Psoas muscle (tissue), 8 donors: ENCODE results near the gene NAPG. TPM values are rescaled to one million over a fixed set of nuclear protein-coding genes. Genes with fewer than 3 reads are reported as not detected.
"Not testable (repeated sequence)": the region's sequence is repeated elsewhere in the genome, so short reads cannot be mapped to it uniquely, and the experiment has no call there.

Experiments
- ATAC-seq, 4 donors: fragments of 200-7000 bp; cut with Tn5 transposase; one replicate each; pipeline ENCODE4 v1.9.1; 2020; ENCODE audit warnings: moderate library complexity in 3 of 4, mild to moderate bottlenecking in 2 of 4
- DNase-seq, 2 donors: peaks; one replicate each; pipeline ENCODE4 v3.0.0-alpha.2; 2020
- H3K27ac ChIP-seq: fragments of 200-600 bp; one replicate; pipeline ENCODE4 v1.8.0; 2022
- H3K27me3 ChIP-seq, 3 donors: fragments of 200-600 bp in 1 of 3; one replicate each; pipeline versions ENCODE4 v1.6.1 to v1.8.0; 2013 to 2022; ENCODE audit warnings: low read length in 2 of 3, mild to moderate bottlenecking in 2 of 3, moderate library complexity in 1 of 3; ENCODE audit not compliant: insufficient read depth in 3 of 3
- H3K36me3 ChIP-seq, 2 donors: fragments of 200-600 bp in 1 of 2; one replicate each; pipeline versions ENCODE4 v1.6.1 to v1.8.0; 2013 to 2022; ENCODE audit warnings: low read depth in 1 of 2, mild to moderate bottlenecking in 1 of 2, moderate library complexity in 1 of 2; ENCODE audit not compliant: insufficient read depth in 1 of 2
- H3K4me1 ChIP-seq: fragments of 200-600 bp; one replicate; pipeline ENCODE4 v1.8.0; 2022
- H3K4me3 ChIP-seq: fragments of 200-600 bp; one replicate; pipeline ENCODE4 v1.8.0; 2022; ENCODE audit warnings: mild to moderate bottlenecking
- H3K9me3 ChIP-seq: fragments of 200-600 bp; one replicate; pipeline ENCODE4 v1.8.0; 2022
- CTCF ChIP-seq: fragments of 200-600 bp; IDR thresholded peaks from one replicate; pipeline ENCODE4 v1.8.0; 2022; ENCODE audit warnings: antibody characterized with exemption
- WGBS, 3 donors: extraction: QIAGEN DNeasy Blood & Tissue Kit; methylation state at CpG; one replicate each; pipeline versions ENCODE4 v1.1.6 to v1.1.7; 2013; 5-methylcytosine and 5-hydroxymethylcytosine counted together
- intact Hi-C, 2 donors: fragments of 100-400 bp; cut with DNase I; formaldehyde crosslinking; loops; one replicate each; pipeline versions ENCODE4 v1.11.0 to v1.14.2; 2022
- polyA plus RNA-seq, 3 donors: library from polyadenylated mRNA; stranded (reverse); fragments of 200-250 nt; gene quantifications; one replicate each; pipeline ENCODE4 v1.2.3, GENCODE V29; 2013
- total RNA-seq, 4 donors: library from RNA; stranded (reverse); fragmentation: NEBNext Ultra II Directional in 2 of 4; extraction: Animal tissue kit (Norgen Biotek cat#: 25700) in 2 of 4; gene quantifications; one replicate each; pipeline versions ENCODE4 v1.2.1 to v1.2.4, GENCODE V29; 2021 to 2023
- donor health status: healthy with polysubstance abuse.
- donor health status: DM: no; HTN: no; CAD: no; lungs with moderate emphysema.
- donor health status: Bipolar disorder and iron deficiency.
- donor health status: healthy.
- donor health status: DM: yes; HTN: yes; CAD: no.
- donor health status: DM: no; HTN: no; CAD: no.
- donor health status: DM: no; HTN: no; CAD: no.
- donor health status: DM: yes; HTN: yes; CAD: no.

Gene NAPG
- total and polyA plus RNA-seq, 7 donors, result 10.7 to 38.7 (median 22.1) TPM

- no peaks in the 10 kb centered on the region for H3K36me3 ChIP-seq
- no peaks in the 10 kb centered on the region for H3K4me1 ChIP-seq
- TF ChIP-seq CTCF, result no peak
- H3K4me3 ChIP-seq, result no peak overlapping the region
- ATAC-seq, result no peak
- H3K9me3 ChIP-seq, result no peaks in the 10 kb centered on the region
- no peak for DNase-seq
- intact Hi-C loops, result no loop called here
- no peak overlapping the region for H3K27ac ChIP-seq
- no peaks in the 10 kb centered on the region for H3K27me3 ChIP-seq
These were observed 28.5 kb upstream of the NAPG start for GRCh38 chr18:10497206-10497749.

GRCh38 chr18:10499230-10499629 is 26.6 kb upstream of the NAPG start:
- Histone ChIP-seq H3K27me3 (no peaks in the 10 kb centered on the region), H3K4me3 (no peak overlapping the region), H3K9me3 (peaks cover under 1% of the 10 kb centered on the region), H3K4me1 (no peaks in the 10 kb centered on the region), H3K27ac (no peak overlapping the region), H3K36me3 (no peaks in the 10 kb centered on the region)
- no peak for TF ChIP-seq CTCF
- intact Hi-C loops, result no loop called here
- no peak for DNase-seq
- no peak for ATAC-seq
- WGBS, 3 donors, result 82 to 90% (median 86%) methylated on average over 6 of the region's 6 CpGs

- no peak overlapping the region for H3K4me3 ChIP-seq
- ATAC-seq (no peak), DNase-seq (no peak)
- no peaks in the 10 kb centered on the region for H3K36me3 ChIP-seq
- intact Hi-C loops, result no loop called here
- H3K9me3 ChIP-seq, result peaks cover 8% of the 10 kb centered on the region
- H3K27me3 ChIP-seq, result peaks cover 0 to 5% (median 0%) of the 10 kb centered on the region in 3 donors
- WGBS, 3 donors, result 45 to 80% (median 68%) methylated on average over 2 of the region's 2 CpGs
- no peak overlapping the region for H3K27ac ChIP-seq
- TF ChIP-seq CTCF, result no peak
- no peaks in the 10 kb centered on the region for H3K4me1 ChIP-seq
These were observed 25.8 kb upstream of the NAPG start for GRCh38 chr18:10500038-10500437.

- Histone ChIP-seq H3K27me3 (peaks cover 0 to 5% (median 0%) of the 10 kb centered on the region in 3 donors), H3K9me3 (peaks cover 26% of the 10 kb centered on the region), H3K4me3 (no peak overlapping the region), H3K4me1 (no peaks in the 10 kb centered on the region), H3K27ac (no peak overlapping the region), H3K36me3 (no peaks in the 10 kb centered on the region)
- no peak for TF ChIP-seq CTCF
- WGBS, 3 donors, result 85 to 98% (median 93%) methylated on average over 1 of the region's 1 CpG
- ATAC-seq, result no peak
- intact Hi-C loops, result no loop called here
- no peak for DNase-seq
These were observed 21.1 kb upstream of the NAPG start for GRCh38 chr18:10504723-10505122.

- H3K9me3 ChIP-seq, result peaks cover 26% of the 10 kb centered on the region
- WGBS, 3 donors, result 87 to 93% (median 91%) methylated on average over 16 to 18 of the region's 19 CpGs
These were observed 19.9 kb upstream of the NAPG start for GRCh38 chr18:10505892-10506291.

More at GRCh38 chr18:10505892-10506291, 19.9 kb upstream of the NAPG start:
- H3K27ac ChIP-seq, H3K27me3 ChIP-seq, DNase-seq, H3K36me3 ChIP-seq, H3K4me3 ChIP-seq, H3K4me1 ChIP-seq, ATAC-seq, intact Hi-C loops: not testable (repeated sequence)
